ENCODE data around the gene TAF6.
"Not testable (repeated sequence)": the region's sequence is repeated elsewhere in the genome, so short reads cannot be mapped to it uniquely, and the experiment has no call there.

Gene TAF6

GRCh38 chr7:100152404-100152803, 33.2 kb upstream of the TAF6 start:
- FAIRE-seq = no peak

DNA sequence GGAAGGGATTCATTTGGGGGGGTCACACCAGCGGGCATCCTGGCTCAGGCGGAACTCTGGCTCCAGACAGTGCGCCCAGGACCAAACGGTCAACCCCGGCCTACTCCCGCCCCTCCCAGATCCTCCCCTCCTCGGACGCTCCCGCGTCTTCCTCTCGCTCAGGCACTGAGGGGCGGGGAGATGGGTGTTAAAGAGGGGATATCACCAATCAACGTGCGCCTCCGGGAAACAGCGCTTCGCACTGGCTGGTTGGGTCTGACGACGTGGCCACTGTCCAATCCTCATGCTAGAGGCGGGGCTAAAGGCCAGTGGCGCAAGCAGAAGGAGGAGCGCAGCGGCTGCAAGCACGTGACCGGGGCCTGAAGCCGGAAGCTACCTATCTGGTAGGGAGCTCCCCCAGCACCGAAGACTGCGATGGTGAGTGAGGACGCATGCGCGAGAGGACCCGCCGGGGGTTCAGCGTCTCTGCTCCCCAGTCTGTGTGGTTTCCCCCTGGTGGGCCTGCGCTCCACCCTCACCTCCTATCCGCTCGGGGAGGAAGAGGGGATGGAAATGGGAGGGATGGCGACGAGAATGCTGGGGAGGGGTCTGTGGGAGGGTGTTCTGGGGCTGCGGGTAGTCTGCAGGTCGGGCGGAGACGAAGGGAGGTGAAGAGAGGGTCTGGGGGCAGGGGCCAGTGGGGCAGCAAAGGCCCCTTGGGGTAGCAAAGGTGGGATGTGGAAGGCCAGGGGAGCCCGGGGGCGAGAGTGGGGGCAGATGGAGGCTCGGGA, 29.6 kb upstream of the TAF6 start, which contains the start of gene LAMTOR4:
Gene LAMTOR4, plus strand, starts transcription at position 360 of the 770 bp plus-strand sequence. Its CDS starts 55 bp downstream, at position 415.
- FAIRE-seq = no peak

DNA sequence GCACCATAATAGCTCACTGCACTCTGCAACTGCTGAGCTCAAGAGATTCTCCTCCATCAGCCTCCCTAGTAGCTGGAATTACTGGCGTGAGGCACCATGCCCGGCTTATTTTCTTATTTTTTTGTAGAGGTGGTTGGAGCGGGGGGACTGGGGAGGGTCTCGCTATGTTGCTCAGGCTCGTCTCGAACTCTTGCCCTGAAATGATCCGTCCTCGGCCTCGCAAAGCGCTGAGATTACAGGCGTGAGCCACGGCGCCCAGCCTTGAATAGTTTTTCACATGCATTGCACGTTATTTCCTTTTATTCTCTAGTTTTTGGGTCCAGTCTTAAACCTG, 29.0 kb upstream of the TAF6 start:
- no peak for FAIRE-seq

- no peak for FAIRE-seq
These were observed 28.1 kb upstream of the TAF6 start for GRCh38 chr7:100147278-100147677.

GRCh38 chr7:100146350-100146749, 27.2 kb upstream of the TAF6 start:
- not testable (repeated sequence) for FAIRE-seq

DNA sequence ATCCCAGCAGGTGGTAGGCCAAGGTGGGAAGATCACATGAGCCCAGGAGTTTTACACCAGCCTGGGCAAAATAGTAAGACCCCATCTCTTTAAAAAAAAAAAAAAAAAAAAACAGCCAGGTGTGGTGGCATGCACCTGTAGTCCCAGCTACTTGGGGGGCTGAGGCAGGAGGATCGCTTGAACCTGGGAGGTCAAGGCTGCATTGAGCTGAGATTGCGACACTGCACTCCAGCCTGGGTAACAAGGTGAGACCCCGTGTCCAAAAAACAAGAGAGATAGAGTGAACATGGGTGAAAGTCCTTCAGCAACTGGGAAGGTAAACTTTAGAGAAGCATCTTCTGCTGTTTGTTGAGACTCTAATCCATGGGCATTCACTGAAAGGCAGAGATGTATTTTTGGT, 23.3 kb upstream of the TAF6 start:
- no peak for FAIRE-seq

DNA sequence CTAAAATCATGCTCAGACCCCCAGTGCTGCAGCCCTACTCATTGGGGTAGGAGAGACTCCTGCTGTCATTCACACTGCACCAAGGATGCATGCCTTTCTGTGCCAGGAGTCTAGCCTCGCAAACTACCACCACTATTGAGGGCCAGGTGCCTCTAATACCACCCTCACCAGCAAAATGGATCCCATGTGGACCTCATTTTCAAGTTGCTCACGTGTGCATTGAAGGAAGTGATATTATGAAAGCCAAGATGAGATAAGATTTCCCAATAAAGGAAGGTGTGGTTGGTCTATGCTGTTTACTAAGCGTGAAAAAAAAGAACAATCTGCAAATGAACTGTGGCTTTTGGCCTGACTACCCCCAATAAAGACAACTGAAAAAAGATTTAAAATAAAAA, 22.4 kb upstream of the TAF6 start:
- FAIRE-seq = no peak

- no peak for FAIRE-seq
These were observed 18.9 kb upstream of the TAF6 start for GRCh38 chr7:100137851-100138760.

DNA sequence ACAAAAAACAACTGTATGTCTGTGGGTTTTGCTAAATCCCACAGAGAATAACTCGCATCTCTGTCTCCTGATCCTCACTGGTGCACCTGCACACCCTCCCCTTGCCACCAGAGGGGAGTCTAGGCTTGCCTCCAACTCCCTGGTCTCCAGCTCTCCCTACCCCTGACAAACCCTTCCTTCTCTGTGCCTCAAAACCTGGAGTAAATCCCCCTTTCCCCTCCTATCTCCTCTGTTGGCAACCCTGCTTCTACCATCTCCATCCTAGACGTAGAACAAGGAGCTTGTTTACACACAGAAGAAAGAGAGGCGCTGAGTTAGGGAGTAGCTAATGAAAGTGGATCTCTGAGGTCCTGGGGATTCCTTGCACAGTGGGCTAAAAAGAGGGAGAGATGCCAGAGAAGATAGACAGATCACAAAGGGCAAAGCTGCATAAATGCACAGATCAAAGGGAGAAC, 13.6 kb upstream of the TAF6 start:
- FAIRE-seq = no peak

- FAIRE-seq = no peak
These were observed 13.0 kb upstream of the TAF6 start for GRCh38 chr7:100132126-100132525.

DNA sequence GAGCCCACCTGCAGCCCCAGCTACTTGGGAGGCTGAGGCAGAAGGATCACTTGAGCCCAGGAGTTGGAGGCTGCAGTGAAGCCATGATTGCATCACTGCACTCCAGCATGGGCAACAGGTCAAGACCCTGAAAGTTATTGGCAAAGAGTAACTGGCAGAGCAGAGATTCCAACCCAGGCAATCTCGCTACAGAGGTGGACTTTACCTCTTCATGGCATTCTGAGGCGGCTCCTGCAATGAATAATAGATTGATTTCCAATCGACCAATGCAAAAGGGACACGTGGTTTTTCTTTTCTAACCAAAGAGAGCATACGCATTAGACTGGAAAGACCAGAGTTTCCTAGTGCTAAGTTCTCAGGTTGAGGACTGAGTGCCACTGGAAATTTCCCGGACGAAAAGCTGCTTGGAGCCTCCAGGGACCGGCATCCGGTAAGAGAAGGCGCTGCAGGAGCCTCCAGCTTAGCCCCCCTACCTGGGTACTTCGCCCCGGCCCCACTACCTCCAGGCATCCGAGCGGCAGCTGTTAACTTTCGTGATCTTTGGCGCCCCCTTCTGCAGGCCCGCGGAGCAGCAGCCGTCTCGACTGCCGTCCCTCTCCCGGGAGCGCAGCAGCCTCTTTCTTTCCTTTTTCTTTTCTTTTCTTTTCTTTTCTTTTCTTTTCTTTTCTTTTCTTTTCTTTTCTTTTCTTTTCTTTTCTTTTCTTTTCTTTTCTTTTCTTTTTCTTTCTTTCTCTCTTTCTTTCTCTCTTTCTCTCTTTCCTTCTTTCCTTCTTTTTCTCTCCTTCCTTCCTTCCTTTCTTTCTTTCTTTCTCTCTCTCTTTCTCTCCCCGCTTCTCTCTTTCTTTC, 11.7 kb upstream of the TAF6 start:
- no peak for FAIRE-seq

DNA sequence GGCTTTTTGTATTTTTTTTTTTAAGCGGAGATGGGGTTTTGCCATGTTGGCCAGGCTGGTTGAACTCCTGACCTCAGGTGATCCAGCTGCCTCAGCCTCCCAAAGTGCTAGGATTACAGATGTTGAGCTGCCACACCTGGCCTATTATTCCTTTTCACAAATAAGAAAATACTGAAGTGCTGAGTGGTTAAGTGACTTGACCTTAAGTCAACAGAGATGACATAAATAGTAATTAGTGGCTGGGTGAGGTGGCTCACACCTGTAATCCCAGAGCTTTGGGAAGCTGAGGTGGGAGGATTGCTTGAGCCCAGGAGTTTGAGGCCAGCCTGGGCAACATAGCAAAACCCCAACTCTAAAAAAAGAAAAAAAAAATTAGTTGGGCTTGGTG, 11.1 kb upstream of the TAF6 start:
- FAIRE-seq = not testable (repeated sequence)

DNA sequence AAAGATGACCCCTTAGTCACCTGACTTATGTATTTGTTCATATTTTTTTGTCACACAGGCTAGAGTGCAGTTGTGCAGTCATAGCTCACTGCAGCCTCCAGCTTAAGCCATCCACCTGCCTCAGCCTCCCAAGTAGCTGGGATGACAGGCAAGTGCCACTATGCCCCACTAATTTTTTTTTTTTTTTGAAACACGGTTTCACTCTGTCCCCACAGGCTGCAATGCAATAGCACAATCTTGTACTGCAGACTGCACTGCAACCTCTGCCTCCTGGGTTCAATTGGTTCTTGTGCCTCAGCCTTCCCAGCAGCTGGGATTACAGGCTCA, 9.4 kb upstream of the TAF6 start:
- FAIRE-seq = no peak

DNA sequence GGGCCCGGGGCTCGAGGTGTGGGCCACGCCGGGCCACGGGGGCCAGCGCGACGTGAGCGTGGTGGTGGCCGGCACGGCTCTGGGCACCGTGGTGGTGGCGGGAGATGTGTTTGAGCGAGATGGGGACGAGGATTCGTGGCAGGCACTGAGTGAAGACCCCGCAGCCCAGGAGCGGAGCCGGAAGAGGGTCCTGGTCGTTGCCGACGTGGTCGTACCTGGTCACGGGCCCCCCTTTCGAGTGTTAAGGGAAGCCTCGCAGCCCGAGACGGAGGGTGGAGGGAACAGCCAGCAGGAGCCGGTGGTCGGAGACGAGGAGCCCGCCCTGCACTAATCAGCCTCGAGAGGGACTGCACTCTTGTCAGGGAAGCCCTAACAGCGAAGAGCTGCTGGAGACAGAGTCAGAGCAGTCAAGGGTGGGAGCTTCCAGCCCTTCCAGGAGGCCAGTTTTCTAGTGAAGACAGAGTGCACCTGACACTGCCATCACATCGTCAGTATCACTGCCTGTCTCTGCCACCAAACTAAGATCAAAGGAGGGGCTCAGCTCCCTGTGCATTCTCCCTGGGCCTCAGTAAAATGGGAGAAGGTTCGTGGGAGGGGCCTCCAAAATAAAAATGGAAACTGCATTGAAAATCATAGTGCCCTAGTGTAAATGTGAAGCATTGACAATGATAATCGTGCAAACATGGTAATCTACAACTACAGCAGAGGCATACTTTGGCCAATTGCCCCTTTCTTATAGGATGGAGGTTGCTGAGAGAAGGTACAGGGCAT, 8.9 kb upstream of the TAF6 start:
- FAIRE-seq = no peak

GRCh38 chr7:100126931-100127865, 8.0 kb upstream of the TAF6 start, which contains the start of gene MBLAC1:
TSS of gene MBLAC1 (plus strand) at chr7:100126967. CDS start at chr7:100127396, 429 bp downstream.
- no peak for FAIRE-seq

DNA sequence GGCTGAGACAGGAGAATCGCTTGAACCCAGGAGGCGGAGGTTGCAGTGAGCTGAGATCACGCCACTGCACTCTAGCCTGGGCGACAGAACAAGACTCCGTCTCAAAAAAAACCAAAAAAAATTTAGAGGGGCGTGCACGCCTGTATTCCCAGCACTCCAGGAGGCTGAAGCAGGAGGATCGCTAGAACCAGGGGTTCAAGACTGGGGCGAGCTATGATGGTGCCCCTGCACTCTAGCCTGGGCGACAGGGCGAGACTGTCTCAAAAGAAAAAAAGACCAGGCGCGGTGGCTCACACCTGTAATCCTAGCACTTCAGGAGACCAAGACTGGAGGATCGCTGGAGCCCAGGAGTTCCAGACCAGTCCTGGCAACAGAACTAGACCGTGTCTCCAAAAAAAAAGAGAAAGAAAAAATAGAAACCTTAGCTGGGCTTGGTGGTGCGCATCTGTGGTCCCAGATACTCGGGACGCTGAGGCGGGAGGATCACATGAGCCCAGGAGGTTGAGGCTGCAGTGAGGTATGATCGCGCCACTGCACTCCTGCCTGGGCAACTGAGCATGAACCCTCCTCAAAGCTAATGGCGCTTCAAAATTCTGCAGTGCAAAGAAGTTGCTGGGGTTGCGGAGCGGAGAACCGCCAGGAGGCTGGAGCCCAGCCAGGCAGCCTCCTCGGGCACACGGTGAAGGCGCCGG, 7.2 kb upstream of the TAF6 start:
- no peak for FAIRE-seq

DNA sequence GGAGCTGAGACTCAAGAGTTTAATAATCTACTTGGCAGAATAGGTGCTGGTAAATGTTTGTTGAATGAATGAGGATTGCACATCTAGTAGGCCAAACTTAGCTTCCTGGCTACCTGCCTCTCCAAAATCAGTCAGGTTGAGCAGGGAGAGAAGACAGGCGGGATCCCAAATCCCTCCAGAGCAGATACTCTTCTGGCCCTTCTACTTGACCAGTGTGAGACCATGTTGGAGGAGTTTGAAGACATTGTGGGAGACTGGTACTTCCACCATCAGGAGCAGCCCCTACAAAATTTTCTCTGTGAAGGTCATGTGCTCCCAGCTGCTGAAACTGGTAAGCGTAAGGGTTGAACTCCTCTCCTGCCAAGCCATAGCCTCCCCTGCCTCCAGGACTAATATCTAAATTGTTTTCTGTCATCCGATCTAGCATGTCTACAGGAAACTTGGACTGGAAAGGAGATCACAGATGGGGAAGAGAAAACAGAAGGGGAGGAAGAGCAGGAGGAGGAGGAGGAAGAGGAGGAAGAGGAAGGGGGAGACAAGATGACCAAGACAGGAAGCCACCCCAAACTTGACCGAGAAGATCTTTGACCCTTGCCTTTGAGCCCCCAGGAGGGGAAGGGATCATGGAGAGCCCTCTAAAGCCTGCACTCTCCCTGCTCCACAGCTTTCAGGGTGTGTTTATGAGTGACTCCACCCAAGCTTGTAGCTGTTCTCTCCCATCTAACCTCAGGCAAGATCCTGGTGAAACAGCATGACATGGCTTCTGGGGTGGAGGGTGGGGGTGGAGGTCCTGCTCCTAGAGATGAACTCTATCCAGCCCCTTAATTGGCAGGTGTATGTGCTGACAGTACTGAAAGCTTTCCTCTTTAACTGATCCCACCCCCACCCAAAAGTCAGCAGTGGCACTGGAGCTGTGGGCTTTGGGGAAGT, 5.4 kb upstream of the TAF6 start:
- FAIRE-seq = no peak

DNA sequence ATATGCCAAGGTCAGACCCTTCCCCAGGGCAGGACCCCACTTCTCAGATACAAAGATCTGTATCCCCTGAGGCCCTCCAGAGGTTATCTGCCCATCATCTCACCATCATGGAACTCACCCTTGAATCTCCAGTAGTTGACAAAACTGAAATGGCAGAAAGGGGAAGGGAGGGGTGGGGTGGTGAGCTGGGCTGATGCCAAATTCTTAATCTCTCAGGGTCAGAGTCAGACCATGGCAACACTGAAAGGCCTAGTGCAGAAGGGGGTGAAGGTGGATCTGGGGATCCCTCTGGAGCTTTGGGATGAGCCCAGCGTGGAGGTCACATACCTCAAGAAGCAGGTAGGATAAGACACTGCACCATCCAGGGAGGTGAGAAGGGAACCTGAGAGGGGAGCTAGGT, 3.4 kb upstream of the TAF6 start:
- FAIRE-seq = no peak

DNA sequence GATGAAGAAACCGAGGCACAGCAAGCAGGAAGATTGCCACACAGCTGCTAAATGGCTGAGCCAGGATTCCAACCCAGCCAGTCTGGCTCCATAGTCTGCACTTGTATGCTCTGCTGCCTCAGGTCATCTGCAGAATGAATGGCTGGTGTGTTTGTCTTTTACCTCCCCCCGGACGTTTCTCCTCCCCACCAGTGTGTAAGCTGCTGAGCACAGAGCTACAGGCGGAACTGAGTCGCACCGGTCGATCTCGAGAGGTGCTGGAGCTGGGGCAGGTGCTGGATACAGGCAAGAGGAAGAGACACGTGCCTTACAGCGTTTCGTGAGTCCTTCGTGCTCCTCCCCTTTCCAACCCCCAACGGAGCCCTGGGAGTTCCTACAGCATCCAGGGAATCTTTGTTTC, 2.9 kb upstream of the TAF6 start:
- FAIRE-seq = no peak

DNA sequence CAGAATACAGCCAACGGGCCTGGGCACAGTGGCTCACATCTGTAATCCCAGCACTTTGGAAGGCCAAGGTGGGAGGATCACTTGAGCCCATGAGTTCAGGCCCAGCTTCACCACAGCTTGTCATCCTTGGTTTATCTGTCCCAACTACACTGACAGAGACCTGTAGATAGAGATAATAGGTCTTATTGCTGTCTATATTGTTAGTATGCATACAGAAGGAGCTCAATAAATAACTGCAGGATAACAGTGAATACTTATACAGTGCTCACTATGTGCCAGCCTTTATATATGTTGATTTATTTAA, 1.5 kb upstream of the TAF6 start:
- no peak for FAIRE-seq
